DOHH2 (cell line): Measurements from ENCODE around the gene TPPP2.

Source experiments
- H3F3A ChIP-seq: fragments of 200-600 bp; sonication (generic), shearing (Covaris generic); 2 replicates; pipeline ENCODE4 v1.6.0; 2016; ENCODE audit warnings: antibody characterized with exemption, mild to moderate bottlenecking; ENCODE audit not compliant: control insufficient read depth, insufficient read depth
- H3K27ac ChIP-seq: fragments of 200-600 bp; sonication (generic); 2 replicates; pipeline ENCODE4 v1.5.1; 2014; ENCODE audit warnings: low read depth, mild to moderate bottlenecking, low read length, moderate library complexity
- H3K27me3 ChIP-seq: fragments of 200-600 bp; sonication (generic); 2 replicates; pipeline ENCODE4 v1.6.1; 2014; ENCODE audit warnings: mild to moderate bottlenecking, low read length, mixed read lengths; ENCODE audit not compliant: control insufficient read depth
- H3K36me3 ChIP-seq: fragments of 200-600 bp; sonication (generic); 2 replicates; pipeline ENCODE4 v1.6.1; 2014; ENCODE audit warnings: mild to moderate bottlenecking, low read length, moderate library complexity, mixed read lengths; ENCODE audit not compliant: control insufficient read depth
- H3K4me1 ChIP-seq: fragments of 200-600 bp; sonication (generic); 2 replicates; pipeline ENCODE4 v1.6.1; 2014; ENCODE audit warnings: mild to moderate bottlenecking, low read length, mixed read lengths; ENCODE audit not compliant: control insufficient read depth
- H3K4me2 ChIP-seq: fragments of 200-600 bp; sonication (generic); 2 replicates; pipeline ENCODE4 v1.6.0; 2014; ENCODE audit warnings: mild to moderate bottlenecking, low read length, moderate library complexity
- H3K4me3 ChIP-seq: fragments of 200-600 bp; sonication (generic); 2 replicates; pipeline ENCODE4 v1.5.1; 2014; ENCODE audit warnings: mild to moderate bottlenecking, low read length, mixed read lengths
- H3K79me2 ChIP-seq: fragments of 200-600 bp; sonication (generic); 2 replicates; pipeline ENCODE4 v1.6.1; 2014; ENCODE audit warnings: mild to moderate bottlenecking, low read length, mixed read lengths; ENCODE audit not compliant: control insufficient read depth
- H3K9me2 ChIP-seq: fragments of 200-600 bp; sonication (generic); replicated peaks from 2 replicates; pipeline ENCODE4 v1.6.1; 2014; ENCODE audit warnings: mild to moderate bottlenecking, low read length, mixed read lengths; ENCODE audit not compliant: control insufficient read depth
- H3K9me3 ChIP-seq: fragments of 200-600 bp; sonication (generic); 2 replicates; pipeline ENCODE4 v1.6.1; 2014; ENCODE audit warnings: antibody characterized with exemption, low read length, mixed read lengths; ENCODE audit not compliant: control insufficient read depth, insufficient read depth
- H4K20me1 ChIP-seq: fragments of 200-600 bp; sonication (generic); 2 replicates; pipeline ENCODE4 v1.6.0; 2014; ENCODE audit warnings: low read depth, mild to moderate bottlenecking, antibody characterized with exemption, low read length, moderate library complexity; ENCODE audit not compliant: control insufficient read depth, insufficient read depth
- CTCF ChIP-seq: fragments of 200-600 bp; sonication (generic); IDR thresholded peaks from one replicate; pipeline ENCODE4 v1.5.1; 2014; ENCODE audit warnings: antibody characterized with exemption, mild to moderate bottlenecking, low read depth, low read length; ENCODE audit not compliant: poor library complexity, severe bottlenecking
- EZH2phosphoT487 ChIP-seq: fragments of 200-600 bp; sonication (generic); IDR thresholded peaks from 2 replicates; pipeline ENCODE4 v1.6.1; 2017; ENCODE audit warnings: borderline replicate concordance, mild to moderate bottlenecking, antibody characterized with exemption, low read length, moderate library complexity, mixed read lengths

Gene TPPP2

DNA sequence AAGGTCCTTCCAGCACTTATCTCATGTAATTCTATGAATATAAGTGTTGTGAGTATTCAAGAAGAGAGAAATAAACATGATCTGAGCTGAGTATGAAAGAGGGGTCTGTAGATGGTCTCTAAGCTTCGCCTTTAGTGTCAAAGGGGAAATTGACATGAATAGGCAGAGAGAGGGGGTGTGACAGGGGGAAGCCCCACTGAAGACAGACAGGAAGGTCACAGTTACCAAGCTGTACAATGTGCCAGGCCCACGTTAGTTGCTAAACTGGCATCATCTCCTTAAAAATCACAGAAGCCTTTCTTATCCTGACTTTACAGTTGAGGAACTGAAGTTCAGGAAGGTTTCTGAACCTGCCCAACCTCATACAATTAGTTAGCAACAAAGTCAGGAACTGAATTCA, 47.7 kb downstream of the TPPP2 start:
- H3K4me3 ChIP-seq = no peak overlapping the region
- no peaks in the 10 kb centered on the region for H3K36me3 ChIP-seq
- H3F3A ChIP-seq = no peaks in the 10 kb centered on the region

DNA sequence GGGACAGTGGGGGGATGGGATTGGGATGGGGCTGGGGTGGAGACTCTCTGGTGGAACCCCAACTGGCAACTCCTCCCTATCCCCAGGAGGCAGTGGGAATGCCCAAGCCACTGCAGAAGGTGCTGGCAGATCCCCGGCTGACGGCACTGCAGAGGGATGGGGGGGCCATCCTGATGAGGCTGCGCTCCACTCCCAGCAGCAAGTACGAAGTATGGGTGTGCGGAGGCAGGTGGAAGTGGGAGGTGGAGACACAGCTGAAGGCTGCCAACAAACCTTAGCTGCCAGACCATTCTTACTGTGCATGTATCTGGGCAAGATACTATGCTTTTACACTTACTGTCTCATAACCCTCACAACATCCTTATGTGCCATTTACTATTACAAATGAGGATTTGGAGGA, 48.3 kb downstream of the TPPP2 start:
- Histone ChIP-seq H3K4me2 (no peak overlapping the region), H3F3A (no peaks in the 10 kb centered on the region), H3K4me1 (no peaks in the 10 kb centered on the region), H3K9me2 (no peaks in the 10 kb centered on the region), H3K79me2 (no peaks in the 10 kb centered on the region), H4K20me1 (no peaks in the 10 kb centered on the region), H3K27me3 (peaks cover 5% of the 10 kb centered on the region), H3K36me3 (no peaks in the 10 kb centered on the region), H3K27ac (no peak overlapping the region), H3K9me3 (no peaks in the 10 kb centered on the region), H3K4me3 (no peak overlapping the region)
- TF ChIP-seq CTCF (no peak), EZH2phosphoT487 (no peak)

More for the DNA sequence above, 47.7 kb downstream of the TPPP2 start:
- Histone ChIP-seq H3K79me2 (no peaks in the 10 kb centered on the region), H3K27me3 (peaks cover 5% of the 10 kb centered on the region), H3K9me3 (no peaks in the 10 kb centered on the region), H3K27ac (no peak overlapping the region), H3K4me1 (peaks cover under 1% of the 10 kb centered on the region), H4K20me1 (no peaks in the 10 kb centered on the region), H3K4me2 (no peak overlapping the region), H3K9me2 (no peaks in the 10 kb centered on the region)
- TF ChIP-seq CTCF (no peak), EZH2phosphoT487 (no peak)

GRCh38 chr14:21078726-21079125, 48.7 kb downstream of the TPPP2 start:
- peaks cover 4% of the 10 kb centered on the region for H3K27me3 ChIP-seq
- TF ChIP-seq EZH2phosphoT487 (no peak), CTCF (no peak)
- no peaks in the 10 kb centered on the region for H3K9me2 ChIP-seq
- no peak overlapping the region for H3K4me3 ChIP-seq
- no peaks in the 10 kb centered on the region for H3F3A ChIP-seq
- no peaks in the 10 kb centered on the region for H3K4me1 ChIP-seq
- H3K79me2 ChIP-seq = no peaks in the 10 kb centered on the region
- no peaks in the 10 kb centered on the region for H4K20me1 ChIP-seq
- H3K4me2 ChIP-seq = no peak overlapping the region
- no peak overlapping the region for H3K27ac ChIP-seq
- no peaks in the 10 kb centered on the region for H3K9me3 ChIP-seq
- H3K36me3 ChIP-seq = no peaks in the 10 kb centered on the region
